CD4-positive, alpha-beta T cell treated with Interleukin-2 at 100 ng/mL for 4 hours (primary cell): ENCODE results near the gene LYRM9.
"Not testable (repeated sequence)": the region's sequence is repeated elsewhere in the genome, so short reads cannot be mapped to it uniquely, and the experiment has no call there.

Experiments
- DNase-seq: peaks from one replicate; pipeline ENCODE4 v3.0.0-alpha.2; 2020; ENCODE audit warnings: low spot score

Gene LYRM9

DNA sequence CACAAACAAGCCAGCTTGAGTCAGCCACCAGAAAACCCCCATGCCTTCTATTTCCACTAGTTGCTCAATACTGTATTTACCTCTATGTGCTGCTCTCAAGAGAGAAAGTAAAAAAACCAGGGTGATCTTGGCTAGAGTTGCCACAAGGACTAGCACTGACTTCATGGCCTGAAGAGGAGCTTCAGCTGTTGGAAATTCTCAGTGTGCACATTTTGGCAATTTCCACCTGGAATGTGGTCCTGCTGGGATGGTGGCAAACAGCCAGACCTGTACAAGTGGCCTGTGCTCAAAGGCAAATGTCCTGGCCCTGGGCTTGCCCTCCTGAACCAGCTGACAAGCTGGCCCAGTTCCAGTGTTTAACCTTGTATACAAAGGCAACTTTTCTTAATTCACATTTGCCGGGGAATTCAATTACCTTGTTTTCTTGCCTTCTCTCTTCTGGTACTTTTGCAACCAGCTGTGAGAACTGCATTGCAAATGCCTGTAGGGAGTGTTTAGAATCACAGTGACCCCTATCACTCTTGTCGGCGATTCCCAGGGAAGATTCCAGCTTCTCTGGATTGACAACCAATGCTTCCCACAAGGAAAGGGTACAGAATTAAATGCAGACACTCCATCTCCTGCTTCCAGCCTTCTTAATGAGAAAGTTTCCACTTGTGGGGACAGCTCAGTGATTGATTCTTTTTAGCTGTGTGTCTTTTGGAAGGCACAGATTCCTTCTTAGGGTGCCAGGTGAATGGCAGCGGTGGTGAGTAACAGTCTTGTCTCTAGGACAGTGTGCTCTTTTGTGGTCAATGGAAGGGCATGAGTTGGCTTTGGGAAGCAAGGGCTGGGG, 53.4 kb downstream of the LYRM9 start:
- DNase-seq = not testable (repeated sequence)

DNA sequence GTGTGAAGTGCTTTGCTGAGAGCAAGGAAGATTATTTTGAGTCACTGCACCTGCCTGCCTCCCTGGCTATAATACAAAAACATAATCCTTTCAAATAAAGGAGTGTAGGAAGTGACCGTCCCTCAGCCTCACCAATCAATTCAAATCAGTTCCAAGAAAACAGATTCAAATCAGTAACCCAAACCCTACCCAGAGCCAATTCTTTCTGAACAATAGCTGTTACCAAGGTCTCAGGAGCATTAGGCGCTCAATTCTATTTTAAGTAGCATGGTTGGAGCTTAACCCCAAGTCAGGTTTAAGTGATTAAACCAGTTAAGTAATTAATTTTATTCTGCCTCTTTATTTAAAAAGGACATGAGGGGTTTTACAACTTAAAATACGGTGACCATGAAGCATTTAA, 54.6 kb downstream of the LYRM9 start:
- not testable (repeated sequence) for DNase-seq

DNA sequence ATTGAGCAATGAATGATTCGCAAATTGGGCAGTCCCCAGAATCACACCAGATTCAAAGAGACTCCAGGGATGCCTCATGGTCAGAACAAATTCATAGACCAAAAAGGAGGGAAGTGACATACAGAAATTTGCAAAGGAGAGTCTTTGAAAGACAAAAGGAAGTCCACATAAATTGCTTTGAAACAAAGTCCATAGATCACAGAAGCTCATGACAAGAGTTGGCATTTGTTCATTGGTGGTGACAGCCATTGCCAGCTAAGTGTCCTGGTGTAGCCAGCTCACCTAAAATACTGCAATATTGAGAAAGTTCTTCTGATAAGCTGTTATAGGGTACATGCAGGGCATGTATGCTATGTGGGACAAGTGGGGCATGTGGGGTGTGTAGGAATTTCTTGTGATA, 55.4 kb downstream of the LYRM9 start:
- not testable (repeated sequence) for DNase-seq

DNA sequence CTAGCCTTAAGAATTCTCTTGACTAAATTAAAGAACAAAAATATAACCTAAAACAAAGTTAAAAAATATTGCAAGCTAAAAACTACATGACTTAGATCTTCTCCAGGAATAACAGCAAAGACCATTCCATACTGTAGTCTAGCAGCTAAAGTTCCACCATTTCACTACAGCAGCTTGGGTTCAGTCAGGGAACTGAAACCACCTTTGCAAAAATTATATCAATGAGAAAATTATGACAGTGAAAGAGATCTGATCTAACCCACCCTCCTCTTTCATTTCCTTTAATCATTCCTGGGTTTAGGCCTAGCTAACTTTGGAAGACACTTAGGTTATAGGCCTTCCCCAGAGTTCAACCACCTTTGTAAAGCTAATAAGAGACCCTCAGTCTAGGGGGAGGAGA, 56.5 kb downstream of the LYRM9 start:
- DNase-seq = no peak

DNA sequence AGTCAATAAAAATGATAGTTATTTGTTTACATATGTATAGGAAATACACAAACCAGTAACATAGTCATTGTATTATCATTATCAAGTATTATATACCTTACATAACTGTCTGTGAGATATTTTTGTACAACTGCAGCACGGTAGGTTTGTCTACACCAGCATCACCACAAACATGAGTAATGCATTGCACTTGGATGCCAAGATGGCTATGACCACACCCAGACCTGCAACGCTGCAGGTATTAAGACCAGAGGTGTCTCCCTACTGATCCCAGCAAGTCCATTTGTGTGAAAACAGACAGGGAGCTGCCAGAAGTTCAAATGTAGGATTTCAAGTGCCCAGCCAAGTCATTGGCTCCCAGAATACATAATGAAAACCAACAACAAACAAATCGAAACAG, 58.6 kb downstream of the LYRM9 start:
- no peak for DNase-seq

DNA sequence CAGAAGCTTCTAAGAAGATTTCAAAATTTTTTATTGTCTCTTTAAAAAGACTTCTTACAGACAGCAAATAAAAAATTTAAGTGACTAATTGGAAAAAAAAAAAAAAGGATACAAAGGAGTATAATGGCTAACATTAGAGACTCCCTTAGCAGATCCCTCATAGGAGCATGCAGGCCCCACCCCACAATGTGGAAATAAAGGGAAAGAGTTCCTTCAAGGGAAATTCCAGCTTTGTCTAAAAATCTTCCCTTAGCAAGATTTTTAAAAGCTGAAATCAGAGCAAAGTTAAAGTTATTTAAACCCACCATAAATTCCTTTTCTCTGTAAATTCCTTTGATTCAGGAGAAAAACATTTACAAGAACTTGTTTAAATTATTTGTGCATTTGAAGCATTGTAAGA, 60.3 kb downstream of the LYRM9 start:
- no peak for DNase-seq

DNA sequence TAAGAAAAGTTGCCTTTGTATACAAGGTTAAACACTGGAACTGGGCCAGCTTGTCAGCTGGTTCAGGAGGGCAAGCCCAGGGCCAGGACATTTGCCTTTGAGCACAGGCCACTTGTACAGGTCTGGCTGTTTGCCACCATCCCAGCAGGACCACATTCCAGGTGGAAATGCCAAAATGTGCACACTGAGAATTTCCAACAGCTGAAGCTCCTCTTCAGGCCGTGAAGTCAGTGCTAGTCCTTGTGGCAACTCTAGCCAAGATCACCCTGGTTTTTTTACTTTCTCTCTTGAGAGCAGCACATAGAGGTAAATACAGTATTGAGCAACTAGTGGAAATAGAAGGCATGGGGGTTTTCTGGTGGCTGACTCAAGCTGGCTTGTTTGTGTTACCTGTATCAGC, 63.3 kb downstream of the LYRM9 start:
- DNase-seq = not testable (repeated sequence)

DNA sequence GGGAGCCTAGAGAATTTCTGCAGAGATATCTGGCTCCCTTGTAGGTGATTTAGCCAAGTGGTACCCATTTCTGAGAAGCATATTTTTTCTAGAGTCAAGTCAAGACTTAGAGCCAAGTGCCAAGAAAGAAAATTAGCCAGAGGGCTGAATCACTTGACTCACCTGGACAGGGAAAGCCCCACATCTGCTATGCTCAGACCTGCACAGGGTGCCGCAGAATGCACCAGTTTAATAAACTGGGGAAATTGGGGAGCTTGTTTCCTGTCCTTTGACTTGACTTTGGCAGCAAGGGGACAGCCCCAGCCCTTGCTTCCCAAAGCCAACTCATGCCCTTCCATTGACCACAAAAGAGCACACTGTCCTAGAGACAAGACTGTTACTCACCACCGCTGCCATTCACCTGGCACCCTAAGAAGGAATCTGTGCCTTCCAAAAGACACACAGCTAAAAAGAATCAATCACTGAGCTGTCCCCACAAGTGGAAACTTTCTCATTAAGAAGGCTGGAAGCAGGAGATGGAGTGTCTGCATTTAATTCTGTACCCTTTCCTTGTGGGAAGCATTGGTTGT, 63.9 kb downstream of the LYRM9 start:
- DNase-seq = not testable (repeated sequence)
